ENCODE results near the gene PCSK9.
A peak's percentile ranks its signal among the peaks of the same experiment; 100 is the strongest.

PCSK9 gene

GRCh38 chr1:55039342-55040082, at the start of gene PCSK9:
PCSK9 (plus strand) TSS chr1:55039548; CDS start chr1:55039838, 290 bp downstream.
- no peaks in the 10 kb centered on the region for H3K36me3 Mint-ChIP-seq (ENCODE audit: low read depth)
- H3K27me3 Mint-ChIP-seq, result peaks cover 58% of the 10 kb centered on the region
- ATAC-seq (no peak), DNase-seq (no peak)
- H3K27ac Mint-ChIP-seq, result no peak within 1 kb of the TSS
- peaks cover 8% of the 10 kb centered on the region for H3K4me1 Mint-ChIP-seq
- H3K4me3 Mint-ChIP-seq, result no peak within 1 kb of the TSS
- H3K9me3 Mint-ChIP-seq, result no peaks in the 10 kb centered on the region

DNA sequence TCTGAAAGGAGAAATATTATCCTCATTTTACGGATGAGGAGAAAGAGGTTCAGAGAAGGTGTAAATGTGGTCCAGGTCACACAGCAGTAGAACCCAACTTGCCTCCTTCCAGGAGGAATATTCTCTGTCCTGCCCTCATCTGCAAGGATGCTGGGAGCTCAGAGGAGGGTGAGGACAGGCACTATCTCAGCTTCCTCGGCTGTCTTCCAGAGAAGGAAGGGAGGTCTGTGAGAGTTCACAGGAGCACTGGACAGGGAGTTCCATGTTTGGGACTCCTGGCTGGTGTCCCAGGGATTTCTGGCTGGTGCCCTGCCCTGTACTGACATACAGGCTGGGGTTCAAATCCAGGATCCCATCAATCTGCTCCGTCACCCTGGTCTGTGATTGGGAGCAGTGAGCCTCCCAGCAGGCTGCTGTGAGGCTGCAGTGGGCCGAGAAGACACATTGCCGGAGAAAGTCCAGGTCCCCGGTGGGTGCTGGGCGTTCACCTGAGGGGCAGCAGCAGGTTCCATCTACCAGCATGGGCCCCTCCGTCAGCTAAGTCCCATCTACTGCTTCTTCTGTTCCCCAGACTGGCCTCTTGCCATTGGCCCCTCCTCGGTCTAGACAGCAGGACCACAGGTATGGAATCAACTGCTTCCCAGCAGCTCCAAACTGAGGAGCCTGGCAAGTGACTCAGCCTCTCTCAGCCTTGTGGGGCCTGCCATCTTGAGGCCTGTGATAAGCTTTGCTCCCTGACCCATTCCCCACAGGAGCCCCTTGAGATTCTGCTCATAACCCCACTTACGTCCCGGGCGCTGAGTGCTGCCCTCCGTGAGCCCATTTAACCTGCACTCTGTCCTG, 49.2 kb upstream of the PCSK9 start:
- Mint-ChIP-seq H3K36me3 (ENCODE audit: low read depth) (no peaks in the 10 kb centered on the region), H3K27ac (no peak overlapping the region), H3K4me1 (peaks cover 1% of the 10 kb centered on the region), H3K9me3 (no peaks in the 10 kb centered on the region), H3K4me3 (no peak overlapping the region), H3K27me3 (peaks cover 4% of the 10 kb centered on the region)
- ATAC-seq (no peak), DNase-seq (no peak)

DNA sequence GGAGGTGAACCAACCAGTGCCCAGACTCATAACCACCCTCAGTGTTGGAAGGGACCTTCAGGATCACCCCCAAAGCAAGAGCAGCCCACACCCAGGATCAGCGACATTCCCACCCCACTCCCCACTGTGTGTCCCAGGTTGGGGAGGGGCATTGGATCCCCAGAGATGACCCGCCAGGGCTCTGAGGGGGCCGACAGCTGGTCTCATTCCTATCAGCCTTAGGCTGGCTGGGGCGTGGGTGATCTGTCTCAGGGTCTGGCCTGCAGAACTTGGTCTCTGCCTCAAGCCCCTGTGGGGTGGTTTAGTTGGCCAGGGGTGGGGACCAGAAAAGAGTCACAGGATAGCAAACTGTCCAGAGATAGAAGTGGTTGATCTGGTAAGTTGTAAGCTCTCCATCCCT, 48.4 kb upstream of the PCSK9 start:
- DNase-seq (no peak), ATAC-seq (no peak)
- Mint-ChIP-seq H3K4me3 (no peak overlapping the region), H3K27me3 (peaks cover 11% of the 10 kb centered on the region), H3K36me3 (ENCODE audit: low read depth) (no peaks in the 10 kb centered on the region), H3K4me1 (peaks cover 8% of the 10 kb centered on the region), H3K27ac (no peak overlapping the region), H3K9me3 (no peaks in the 10 kb centered on the region)

DNA sequence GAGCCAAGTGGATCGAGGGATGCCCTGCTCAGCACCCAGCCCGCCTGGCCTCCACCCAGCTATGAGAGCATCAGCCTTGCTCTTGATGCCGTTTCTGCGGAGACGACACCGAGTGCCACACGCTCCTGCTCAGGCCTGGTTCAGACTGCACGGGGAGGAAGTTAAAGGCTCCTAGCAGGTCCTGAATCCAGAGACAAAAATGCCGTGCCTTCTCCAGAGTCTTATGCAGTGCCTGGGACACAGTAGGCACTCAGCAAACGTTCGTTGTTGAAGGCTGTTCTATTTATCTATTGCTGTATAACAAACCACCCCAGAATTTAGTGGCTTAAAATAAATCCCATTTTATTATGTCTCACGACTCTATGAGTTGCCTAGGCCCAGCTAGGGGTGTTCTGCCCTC, 47.4 kb upstream of the PCSK9 start:
- Mint-ChIP-seq H3K9me3 (no peaks in the 10 kb centered on the region), H3K27ac (no peak overlapping the region), H3K36me3 (ENCODE audit: low read depth) (no peaks in the 10 kb centered on the region), H3K27me3 (peaks cover 20% of the 10 kb centered on the region), H3K4me1 (peaks cover 17% of the 10 kb centered on the region), H3K4me3 (no peak overlapping the region)
- ATAC-seq (no peak), DNase-seq (no peak)

- Mint-ChIP-seq H3K36me3 (ENCODE audit: low read depth) (no peaks in the 10 kb centered on the region), H3K27me3 (peaks cover 30% of the 10 kb centered on the region), H3K9me3 (no peaks in the 10 kb centered on the region), H3K27ac (no peak overlapping the region), H3K4me1 (peaks cover 21% of the 10 kb centered on the region), H3K4me3 (no peak overlapping the region)
- no peak for ATAC-seq
- no peak for DNase-seq
These were observed 46.2 kb upstream of the PCSK9 start for GRCh38 chr1:54993140-54993539.

GRCh38 chr1:54994355-54994990, 44.9 kb upstream of the PCSK9 start:
- H3K4me3 Mint-ChIP-seq, result no peak overlapping the region
- DNase-seq (no peak), ATAC-seq (no peak)
- H3K9me3 Mint-ChIP-seq, result no peaks in the 10 kb centered on the region
- no peaks in the 10 kb centered on the region for H3K36me3 Mint-ChIP-seq (ENCODE audit: low read depth)
- H3K27ac Mint-ChIP-seq, result no peak overlapping the region
- H3K4me1 Mint-ChIP-seq, result peaks cover 21% of the 10 kb centered on the region
- peaks cover 37% of the 10 kb centered on the region for H3K27me3 Mint-ChIP-seq

- peaks cover 40% of the 10 kb centered on the region for H3K27me3 Mint-ChIP-seq
- DNase-seq (no peak), ATAC-seq (no peak)
- peaks cover 21% of the 10 kb centered on the region for H3K4me1 Mint-ChIP-seq
- H3K9me3 Mint-ChIP-seq, result no peaks in the 10 kb centered on the region
- H3K36me3 Mint-ChIP-seq (ENCODE audit: low read depth), result no peaks in the 10 kb centered on the region
- no peak overlapping the region for H3K4me3 Mint-ChIP-seq
- no peak overlapping the region for H3K27ac Mint-ChIP-seq
These were observed 44.2 kb upstream of the PCSK9 start for GRCh38 chr1:54995013-54995760.

GRCh38 chr1:54995835-54996234, 43.5 kb upstream of the PCSK9 start:
- Mint-ChIP-seq H3K36me3 (ENCODE audit: low read depth) (no peaks in the 10 kb centered on the region), H3K9me3 (no peaks in the 10 kb centered on the region), H3K27me3 (peaks cover 42% of the 10 kb centered on the region), H3K4me1 (peaks cover 21% of the 10 kb centered on the region), H3K4me3 (no peak overlapping the region), H3K27ac (no peak overlapping the region)
- ATAC-seq, result peak; percentile 25
- DNase-seq, result no peak

DNA sequence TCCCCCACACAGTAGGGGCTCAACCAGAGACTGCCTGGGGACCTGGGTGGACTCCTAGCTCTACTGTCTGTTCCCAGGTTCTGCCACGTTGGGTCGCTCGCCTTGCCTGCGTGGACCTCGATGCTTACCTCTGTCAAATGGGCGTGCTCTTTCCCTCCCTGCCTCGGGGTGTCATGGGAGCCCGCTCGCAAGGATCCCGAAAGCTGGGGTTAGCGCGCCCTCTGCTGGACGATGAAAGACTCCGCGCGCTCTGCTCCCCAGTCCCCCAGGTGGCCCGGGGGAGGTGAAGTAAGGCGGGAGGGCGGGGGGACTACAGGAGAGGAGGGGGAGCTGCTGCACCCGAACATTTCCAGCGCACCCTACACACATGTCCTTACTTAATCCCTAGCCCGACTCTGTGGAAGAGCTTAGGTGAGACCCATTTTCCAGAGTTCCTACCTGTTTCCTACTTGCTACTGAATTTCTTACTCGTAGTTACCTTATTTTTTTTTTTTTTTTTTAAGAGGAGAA, 42.9 kb upstream of the PCSK9 start:
- ATAC-seq, result peak; percentile 86
- H3K4me3 Mint-ChIP-seq, result no peak overlapping the region
- DNase-seq, result peak; percentile 89

GRCh38 chr1:54996869-54997710, 42.3 kb upstream of the PCSK9 start:
- no peak overlapping the region for H3K4me3 Mint-ChIP-seq

More for the DNA sequence above, 42.9 kb upstream of the PCSK9 start:
- Mint-ChIP-seq H3K27me3 (peaks cover 42% of the 10 kb centered on the region), H3K9me3 (no peaks in the 10 kb centered on the region), H3K4me1 (peaks cover 21% of the 10 kb centered on the region), H3K36me3 (ENCODE audit: low read depth) (no peaks in the 10 kb centered on the region), H3K27ac (no peak overlapping the region)

DNA sequence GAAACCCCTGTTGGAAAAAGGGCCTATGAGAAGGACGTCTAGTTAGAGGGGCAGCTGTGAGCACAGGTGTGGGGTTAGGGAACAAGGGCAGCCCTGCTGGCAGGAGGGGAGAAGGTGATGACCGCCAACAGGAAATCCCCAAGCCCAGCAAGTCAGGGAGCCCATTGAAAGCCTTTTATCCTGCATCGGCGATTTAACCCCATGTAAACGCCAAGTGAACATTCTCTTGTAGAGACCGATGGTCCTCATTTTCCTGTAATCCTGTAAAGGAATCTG, 41.7 kb upstream of the PCSK9 start:
- H3K9me3 Mint-ChIP-seq, result no peaks in the 10 kb centered on the region
- no peak overlapping the region for H3K4me3 Mint-ChIP-seq
- peaks cover 21% of the 10 kb centered on the region for H3K4me1 Mint-ChIP-seq
- DNase-seq (no peak), ATAC-seq (no peak)
- peaks cover 42% of the 10 kb centered on the region for H3K27me3 Mint-ChIP-seq
- H3K36me3 Mint-ChIP-seq (ENCODE audit: low read depth), result no peaks in the 10 kb centered on the region
- no peak overlapping the region for H3K27ac Mint-ChIP-seq

More at GRCh38 chr1:54996869-54997710, 42.3 kb upstream of the PCSK9 start:
- ATAC-seq, result no peak
- Mint-ChIP-seq H3K36me3 (ENCODE audit: low read depth) (no peaks in the 10 kb centered on the region), H3K27me3 (peaks cover 42% of the 10 kb centered on the region), H3K9me3 (no peaks in the 10 kb centered on the region), H3K27ac (no peak overlapping the region), H3K4me1 (peaks cover 21% of the 10 kb centered on the region)
- DNase-seq, result no peak

- Mint-ChIP-seq H3K9me3 (no peaks in the 10 kb centered on the region), H3K36me3 (ENCODE audit: low read depth) (no peaks in the 10 kb centered on the region), H3K4me3 (no peak overlapping the region), H3K27ac (no peak overlapping the region), H3K27me3 (peaks cover 42% of the 10 kb centered on the region), H3K4me1 (peaks cover 21% of the 10 kb centered on the region)
- ATAC-seq, result no peak
- no peak for DNase-seq
These were observed 41.2 kb upstream of the PCSK9 start for GRCh38 chr1:54998100-54998499.

GRCh38 chr1:54998677-54999076, 40.7 kb upstream of the PCSK9 start, which contains the start of gene BSND:
BSND (plus strand) TSS chr1:54998933; CDS start chr1:54999187, 254 bp downstream.
- ATAC-seq, result no peak
- no peak within 1 kb of the TSS for H3K4me3 Mint-ChIP-seq
- H3K27me3 Mint-ChIP-seq, result peaks cover 42% of the 10 kb centered on the region
- H3K36me3 Mint-ChIP-seq (ENCODE audit: low read depth), result no peaks in the 10 kb centered on the region
- H3K9me3 Mint-ChIP-seq, result no peaks in the 10 kb centered on the region
- no peak within 1 kb of the TSS for H3K27ac Mint-ChIP-seq
- peaks cover 21% of the 10 kb centered on the region for H3K4me1 Mint-ChIP-seq
- DNase-seq, result no peak
